CMK (cell line): ENCODE data around the gene CISD3.
"Not testable (repeated sequence)": the region's sequence is repeated elsewhere in the genome, so short reads cannot be mapped to it uniquely, and the experiment has no call there.

Experiments used
- DNase-seq: peaks from one replicate; pipeline ENCODE4 v3.0.0-alpha.2; 2010; ENCODE audit warnings: low read depth

The CISD3 gene

GRCh38 chr17:38707678-38708351, 22.3 kb upstream of the CISD3 start:
- DNase-seq: no peak

GRCh38 chr17:38709104-38709820, 20.9 kb upstream of the CISD3 start:
- no peak for DNase-seq

GRCh38 chr17:38709864-38710603, 20.1 kb upstream of the CISD3 start:
- DNase-seq: no peak

- no peak for DNase-seq
Measured at GRCh38 chr17:38710604-38710962, 19.6 kb upstream of the CISD3 start.

- DNase-seq: no peak
Measured at GRCh38 chr17:38710985-38711384, 19.2 kb upstream of the CISD3 start.

- DNase-seq: no peak
Measured at GRCh38 chr17:38711792-38712571, 18.2 kb upstream of the CISD3 start.

GRCh38 chr17:38712593-38712992, 17.5 kb upstream of the CISD3 start:
- DNase-seq: no peak

GRCh38 chr17:38713456-38714075, 16.6 kb upstream of the CISD3 start:
- no peak for DNase-seq

GRCh38 chr17:38715216-38715943, 14.8 kb upstream of the CISD3 start:
- no peak for DNase-seq

- DNase-seq: no peak
Measured at GRCh38 chr17:38716368-38717005, 13.7 kb upstream of the CISD3 start.

GRCh38 chr17:38717139-38717745, 12.9 kb upstream of the CISD3 start:
- no peak for DNase-seq

GRCh38 chr17:38719289-38719942, 10.7 kb upstream of the CISD3 start:
- no peak for DNase-seq

- DNase-seq: no peak
Measured at GRCh38 chr17:38719943-38720641, 10.0 kb upstream of the CISD3 start.

GRCh38 chr17:38720941-38721340, 9.2 kb upstream of the CISD3 start:
- DNase-seq: no peak

GRCh38 chr17:38721802-38722201, 8.3 kb upstream of the CISD3 start:
- no peak for DNase-seq

GRCh38 chr17:38724337-38724988, 5.7 kb upstream of the CISD3 start:
- no peak for DNase-seq

- DNase-seq: no peak
Measured at GRCh38 chr17:38725066-38725465, 5.1 kb upstream of the CISD3 start.

GRCh38 chr17:38726145-38726544, 4.0 kb upstream of the CISD3 start:
- DNase-seq: not testable (repeated sequence)

GRCh38 chr17:38727736-38728135, 2.4 kb upstream of the CISD3 start:
- DNase-seq: no peak
